ENCODE results near the gene LMTK2.

Gene LMTK2

GRCh38 chr7:98106647-98107312, at the start of gene LMTK2:
TSS of gene LMTK2 (plus strand) at chr7:98106862. CDS start at chr7:98107178, 316 bp downstream.
- peak; percentile 95 for DNase-seq

- no peak for DNase-seq
Measured at GRCh38 chr7:98057157-98057556, 49.5 kb upstream of the LMTK2 start.

DNA sequence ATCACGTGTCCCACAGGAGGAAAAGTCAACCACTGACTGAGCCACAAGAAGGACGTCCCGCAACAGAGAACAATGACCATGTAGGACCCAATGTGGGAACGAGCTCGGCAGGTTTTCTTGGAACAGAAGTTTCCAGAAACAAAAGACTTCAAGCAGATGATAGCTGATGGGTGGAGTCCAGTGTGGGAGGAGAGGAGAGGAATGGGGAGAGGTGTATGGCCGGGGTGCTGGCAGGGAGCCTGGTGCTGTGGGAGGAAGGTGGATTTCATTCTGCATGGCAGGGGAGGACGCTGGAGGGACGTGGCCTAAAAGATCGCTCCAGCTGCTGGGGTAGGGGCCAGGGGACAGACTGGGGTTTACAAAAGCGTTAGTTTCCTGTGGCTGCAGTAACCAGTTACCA, 48.5 kb upstream of the LMTK2 start:
- no peak for DNase-seq

DNA sequence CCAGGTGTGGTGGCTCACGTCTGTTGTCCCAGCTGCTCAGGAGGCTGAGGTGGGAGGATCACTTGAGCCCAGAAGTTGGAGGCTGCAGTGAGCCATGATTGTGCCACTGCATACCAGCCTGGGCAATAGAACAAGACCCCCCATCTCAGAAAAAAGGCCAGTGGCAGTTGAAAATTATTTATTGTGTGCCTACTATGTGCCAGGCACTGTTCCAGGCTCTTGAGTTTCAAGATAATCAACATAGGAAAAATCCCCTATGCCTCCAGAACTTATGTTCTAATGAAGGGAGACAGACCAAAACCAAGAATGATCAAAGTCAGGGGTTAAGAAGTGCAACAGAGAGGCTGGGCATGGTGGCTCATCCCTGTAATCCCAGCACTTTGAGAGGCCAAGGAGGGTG, 42.4 kb upstream of the LMTK2 start:
- no peak for DNase-seq

DNA sequence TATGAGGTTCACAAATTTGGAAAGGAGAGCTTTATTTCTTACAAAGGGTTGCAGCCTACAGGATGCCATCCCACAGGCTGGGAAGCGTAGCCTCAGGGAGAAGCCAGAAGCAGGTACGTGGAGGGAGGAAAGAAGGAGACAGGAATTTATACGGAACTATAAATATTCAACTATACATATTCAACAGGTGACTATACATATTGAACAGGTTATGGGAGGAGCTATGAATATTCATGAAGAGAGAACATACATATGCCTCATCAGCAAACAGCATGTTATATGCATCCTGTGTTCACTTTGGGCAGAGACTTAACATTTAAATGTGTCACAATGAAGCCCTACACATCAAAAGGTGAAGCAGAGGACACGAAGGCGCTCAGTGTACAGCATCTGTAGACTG, 40.5 kb upstream of the LMTK2 start:
- DNase-seq: no peak

DNA sequence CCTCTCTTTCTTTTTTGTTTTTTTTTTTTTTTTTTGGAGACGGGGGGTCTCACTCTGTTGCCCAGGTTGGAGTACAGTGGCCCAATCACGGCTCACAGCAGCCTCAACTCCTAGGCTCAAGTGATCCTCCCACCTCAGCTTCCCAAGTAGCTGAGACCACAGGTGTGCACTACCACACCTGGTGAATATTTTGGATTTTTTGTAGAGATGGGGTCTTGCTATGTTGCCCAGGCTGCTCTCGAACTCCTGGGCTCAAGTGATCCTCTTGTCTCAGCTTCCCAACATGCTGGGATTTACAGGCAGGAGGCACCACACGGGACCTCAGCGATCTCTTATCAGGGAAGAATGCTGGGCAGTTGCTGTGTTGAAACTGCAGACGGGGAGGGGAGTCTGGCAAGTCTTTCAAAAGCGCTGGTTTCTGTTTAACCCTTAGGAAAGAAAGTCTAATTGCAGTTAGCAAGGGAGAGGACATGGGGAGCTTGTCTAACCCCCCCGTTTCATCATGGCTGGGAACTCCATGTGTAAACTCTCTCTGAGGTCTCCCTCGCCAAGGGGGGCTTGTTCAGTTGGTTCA, 39.6 kb upstream of the LMTK2 start:
- no peak for DNase-seq

- DNase-seq: no peak
Measured at GRCh38 chr7:98073047-98073446, 33.6 kb upstream of the LMTK2 start.

DNA sequence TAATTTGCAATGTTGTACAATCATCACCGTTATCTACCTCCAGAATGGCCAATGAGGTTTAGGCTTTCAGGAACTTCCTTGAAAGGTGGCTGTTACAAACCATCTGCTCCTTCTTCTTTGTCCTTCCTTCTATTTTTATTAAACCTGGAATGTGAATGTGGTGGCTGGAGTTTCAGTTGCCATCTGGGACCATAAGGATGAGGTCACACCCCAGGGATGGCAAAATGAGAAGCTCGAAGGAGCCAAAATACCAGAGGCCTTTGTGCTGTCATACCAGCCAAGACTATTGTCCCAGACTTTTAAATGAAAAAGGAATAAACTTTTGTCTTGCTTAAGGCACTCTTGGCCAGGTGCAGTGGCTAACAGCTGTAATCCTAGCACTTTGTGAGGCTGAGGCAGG, 30.9 kb upstream of the LMTK2 start:
- DNase-seq: no peak

DNA sequence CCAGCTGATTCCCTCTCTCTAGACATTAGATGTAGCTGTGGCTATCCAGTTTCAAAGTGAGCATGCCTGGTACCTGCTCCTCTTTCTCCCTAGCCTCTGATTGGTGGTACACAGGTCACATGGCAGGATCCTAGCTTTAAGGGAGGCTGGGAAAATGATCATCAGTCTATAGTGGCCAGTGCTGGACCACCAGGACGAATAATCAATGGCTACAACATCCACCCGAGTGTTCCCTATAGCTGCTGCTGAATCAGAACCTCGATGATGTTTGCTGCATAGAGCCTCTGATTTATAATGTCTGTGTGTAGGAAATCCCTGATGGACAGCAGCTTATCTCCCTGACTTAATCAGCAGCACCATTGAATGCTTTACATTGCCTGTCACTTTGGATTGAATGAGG, 28.9 kb upstream of the LMTK2 start:
- DNase-seq: no peak

GRCh38 chr7:98078197-98078870, 28.3 kb upstream of the LMTK2 start:
- no peak for DNase-seq

- DNase-seq: no peak
Measured at GRCh38 chr7:98079891-98080648, 26.6 kb upstream of the LMTK2 start.

- DNase-seq: no peak
Measured at GRCh38 chr7:98081319-98081718, 25.3 kb upstream of the LMTK2 start.

- no peak for DNase-seq
Measured at GRCh38 chr7:98084631-98085030, 22.0 kb upstream of the LMTK2 start.

GRCh38 chr7:98085674-98086073, 21.0 kb upstream of the LMTK2 start:
- DNase-seq: no peak

DNA sequence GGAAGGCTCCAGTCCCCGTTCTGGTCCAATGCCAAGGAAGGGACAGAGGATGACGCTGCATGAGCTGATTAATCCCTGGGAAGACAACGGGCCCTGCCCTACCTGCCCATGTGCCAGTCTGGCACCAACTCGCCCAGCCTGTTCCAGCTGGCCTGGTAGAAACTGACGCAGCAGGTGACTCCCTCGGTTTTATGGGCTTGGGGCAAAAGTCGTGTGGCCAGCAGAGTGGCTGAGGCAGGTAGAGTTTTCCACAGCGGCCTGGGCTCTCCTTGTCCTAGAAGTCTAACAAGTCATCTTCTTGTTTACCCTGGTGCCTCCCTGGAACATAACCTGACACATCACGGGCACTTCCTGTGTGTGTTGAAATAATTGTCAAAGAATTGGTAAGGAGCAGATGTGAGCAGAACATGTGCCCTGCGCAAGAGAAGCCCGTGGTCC, 20.4 kb upstream of the LMTK2 start:
- no peak for DNase-seq

- no peak for DNase-seq
Measured at GRCh38 chr7:98088109-98088508, 18.6 kb upstream of the LMTK2 start.

DNA sequence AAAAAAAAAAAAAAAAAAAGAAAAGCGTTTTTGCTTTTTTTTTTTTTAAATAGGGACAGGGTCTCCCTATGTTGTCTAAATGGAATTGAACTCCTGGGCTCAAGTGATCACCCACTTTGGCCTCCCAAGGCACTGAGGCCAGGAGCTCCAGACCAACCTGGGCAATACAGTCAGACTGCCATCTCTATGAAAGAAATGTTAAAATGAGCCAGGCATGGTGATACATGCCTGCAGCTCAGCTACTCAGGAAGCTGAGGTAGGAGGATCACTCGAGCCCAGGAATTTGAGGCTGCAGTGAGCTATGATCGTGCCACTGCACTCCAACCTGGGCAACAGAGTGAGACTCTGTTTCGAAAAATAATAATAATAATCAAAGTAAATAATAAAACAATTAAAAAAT, 16.5 kb upstream of the LMTK2 start:
- no peak for DNase-seq

DNA sequence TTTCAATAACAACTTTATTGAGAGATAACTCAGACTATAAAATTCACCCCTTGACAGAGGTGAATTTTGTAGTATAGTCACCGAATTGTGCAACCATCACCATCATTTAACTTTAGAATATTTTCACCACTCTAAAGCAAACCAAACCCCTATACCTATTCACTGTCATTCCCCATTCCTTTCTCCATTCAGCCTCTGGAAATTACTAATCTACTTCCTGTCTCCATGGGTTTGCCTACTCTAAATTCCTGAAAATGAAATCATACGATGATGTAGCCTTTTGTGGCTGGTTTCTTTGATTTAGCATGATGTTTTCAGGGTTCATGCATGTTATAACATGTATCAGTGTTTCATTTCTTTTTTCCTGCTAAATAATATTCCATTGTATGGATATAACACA, 15.6 kb upstream of the LMTK2 start:
- DNase-seq: no peak

- DNase-seq: no peak
Measured at GRCh38 chr7:98091523-98091922, 15.1 kb upstream of the LMTK2 start.

DNA sequence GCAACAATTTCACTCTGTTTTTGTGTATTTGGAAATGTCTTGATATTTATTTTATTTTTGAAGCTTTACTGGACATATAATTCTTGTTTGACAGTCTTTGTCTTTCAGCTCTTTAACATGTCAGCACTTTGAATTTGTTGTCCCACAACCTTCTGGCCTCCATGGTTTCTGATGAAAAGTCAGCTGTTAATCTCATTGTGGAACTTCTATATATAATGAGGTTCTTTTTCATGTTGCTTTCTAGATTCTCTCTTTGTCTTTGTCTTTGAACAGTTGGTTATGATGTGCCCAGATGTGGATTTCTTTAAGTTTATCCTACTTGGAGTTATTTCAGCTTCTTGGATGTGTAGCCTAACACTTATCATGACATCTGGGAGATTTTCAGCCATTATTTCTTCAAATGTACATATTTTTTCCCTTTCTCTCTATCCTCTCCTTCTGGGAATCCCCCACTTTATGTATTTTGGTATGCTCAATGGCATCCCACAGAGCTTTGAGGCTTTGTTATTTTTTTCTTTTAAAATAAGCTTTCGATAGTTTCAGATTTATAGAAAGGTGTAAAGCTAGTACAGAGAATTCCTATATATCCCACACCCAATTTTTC, 9.5 kb upstream of the LMTK2 start:
- DNase-seq: no peak

GRCh38 chr7:98100088-98100487, 6.6 kb upstream of the LMTK2 start:
- DNase-seq: no peak

- no peak for DNase-seq
Measured at GRCh38 chr7:98102170-98102569, 4.5 kb upstream of the LMTK2 start.

GRCh38 chr7:98105942-98106544, 619 bp upstream of the LMTK2 start:
- DNase-seq: peak; percentile 40
